HG03565 (cell line): Measurements from ENCODE around the gene PLXDC1.

ENCODE experiments used
- ATAC-seq: cut with Tn5 transposase; IDR thresholded peaks from one replicate; pipeline ENCODE4 v1.9.1; 2021; ENCODE audit warnings: mild to moderate bottlenecking, moderate library complexity; ENCODE audit not compliant: unreplicated experiment

Gene PLXDC1

GRCh38 chr17:39151150-39151942 is at the start of gene PLXDC1:
Gene PLXDC1, minus strand, starts transcription at chr17:39151637. Its CDS starts 200 bp downstream, at chr17:39151437.
- no peak for ATAC-seq

GRCh38 chr17:39200957-39201510 is 49.6 kb upstream of the PLXDC1 start:
- ATAC-seq, result no peak

- peak; percentile 42 for ATAC-seq
Observed at GRCh38 chr17:39200070-39200879, 48.8 kb upstream of the PLXDC1 start, which contains the start of gene RPL19. Gene RPL19, plus strand, starts transcription at chr17:39200283. Its CDS starts 62 bp downstream, at chr17:39200345.

GRCh38 chr17:39199820-39200069 is 48.3 kb upstream of the PLXDC1 start:
- ATAC-seq, result peak; percentile 64

- no peak for ATAC-seq
Observed at GRCh38 chr17:39198186-39198566, 46.7 kb upstream of the PLXDC1 start.

- no peak for ATAC-seq
Observed at GRCh38 chr17:39197380-39198185, 46.1 kb upstream of the PLXDC1 start, which contains the start of gene CACNB1. Gene CACNB1, minus strand, starts transcription at chr17:39197669. Its CDS starts 174 bp downstream, at chr17:39197495.

GRCh38 chr17:39196808-39197291 is 45.4 kb upstream of the PLXDC1 start:
- ATAC-seq, result no peak

DNA sequence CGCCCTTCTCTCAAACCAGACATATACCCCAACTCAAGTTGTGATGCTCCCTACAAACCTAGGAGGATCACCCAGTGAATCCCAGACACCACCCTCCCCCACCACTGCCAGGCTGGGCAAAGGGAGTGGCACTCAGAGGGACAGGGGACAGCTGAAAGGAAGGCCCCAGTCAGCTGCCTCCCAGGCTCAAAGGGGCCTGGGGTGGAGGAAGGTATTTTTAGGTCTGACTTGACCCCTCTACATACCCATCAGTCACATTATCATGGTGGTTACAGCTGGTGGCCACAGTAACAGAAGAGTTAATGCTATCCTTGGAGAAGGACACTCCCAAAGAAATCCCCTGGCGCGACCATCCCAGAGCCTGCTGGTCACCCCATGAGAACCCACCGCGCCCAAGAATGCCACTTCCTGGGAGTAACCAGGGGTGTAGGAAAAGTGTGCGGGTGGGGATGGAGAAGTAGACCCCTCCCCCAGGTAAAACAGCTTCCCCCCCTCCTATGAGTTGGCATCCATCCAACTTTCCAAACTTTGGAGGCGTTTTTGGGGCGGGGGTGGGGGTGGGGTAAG is 44.9 kb upstream of the PLXDC1 start:
- no peak for ATAC-seq

- no peak for ATAC-seq
Observed at GRCh38 chr17:39195568-39196160, 44.2 kb upstream of the PLXDC1 start.

- ATAC-seq, result no peak
Observed at GRCh38 chr17:39194985-39195524, 43.6 kb upstream of the PLXDC1 start.

DNA sequence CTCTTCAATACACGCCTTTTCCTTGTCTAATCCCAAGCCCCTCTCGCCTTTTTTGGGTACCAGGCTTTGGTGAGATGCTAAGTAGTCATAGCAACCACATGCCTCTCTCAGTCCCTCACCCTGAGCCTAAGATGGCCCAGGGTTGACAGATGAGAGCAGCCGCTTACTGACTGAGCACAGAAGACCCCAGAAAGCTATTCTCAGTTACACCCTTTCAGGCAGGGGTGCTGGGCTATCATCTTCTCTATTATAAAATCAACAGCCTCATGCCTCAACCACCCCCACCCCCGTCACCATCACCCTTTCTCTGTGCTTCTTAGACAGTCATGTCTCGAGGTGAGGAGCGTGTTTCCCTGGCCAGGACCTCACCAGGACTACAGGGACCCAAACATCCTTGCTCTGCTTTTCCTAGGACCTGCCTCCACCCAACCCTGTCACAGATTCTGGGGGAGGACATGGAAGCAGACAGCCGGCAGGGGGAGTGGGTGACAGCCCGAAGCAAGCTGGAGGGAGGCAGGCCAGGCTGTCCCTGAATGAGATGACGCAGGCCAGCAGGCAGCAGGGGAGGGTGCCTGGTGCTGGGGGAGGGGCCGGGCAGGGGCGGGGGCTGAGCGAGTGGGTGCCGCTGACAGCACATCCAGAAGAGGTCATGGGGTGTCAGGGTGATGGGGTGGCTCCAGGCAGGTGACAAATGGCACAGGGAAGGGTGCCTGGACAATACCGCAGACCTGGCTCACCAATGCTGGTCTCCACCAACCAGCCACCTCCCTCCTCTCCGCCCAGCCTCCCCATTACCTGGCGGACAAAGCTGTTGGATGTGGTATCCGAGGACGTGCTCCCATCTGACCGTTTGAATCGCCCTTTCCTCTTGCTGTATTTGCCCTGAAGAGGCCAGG is 42.9 kb upstream of the PLXDC1 start:
- no peak for ATAC-seq

- ATAC-seq, result no peak
Observed at GRCh38 chr17:39193346-39193745, 41.9 kb upstream of the PLXDC1 start.

DNA sequence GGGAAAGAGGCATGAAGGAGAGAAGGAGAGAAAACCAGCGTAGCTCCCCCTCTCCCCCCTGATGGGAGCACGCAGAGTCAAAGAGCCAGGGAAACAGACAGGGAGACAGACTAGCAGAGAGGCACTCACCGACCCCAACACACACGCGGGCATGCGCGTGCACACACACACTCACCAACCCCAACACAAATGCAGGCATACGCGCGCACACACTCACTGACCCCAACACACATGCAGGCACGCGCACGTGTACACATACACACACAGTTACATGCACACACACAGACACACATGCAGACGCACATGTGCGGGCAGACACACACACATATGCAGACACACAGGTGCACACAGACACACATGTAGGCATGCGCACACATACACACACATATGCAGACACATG is 41.5 kb upstream of the PLXDC1 start:
- no peak for ATAC-seq

DNA sequence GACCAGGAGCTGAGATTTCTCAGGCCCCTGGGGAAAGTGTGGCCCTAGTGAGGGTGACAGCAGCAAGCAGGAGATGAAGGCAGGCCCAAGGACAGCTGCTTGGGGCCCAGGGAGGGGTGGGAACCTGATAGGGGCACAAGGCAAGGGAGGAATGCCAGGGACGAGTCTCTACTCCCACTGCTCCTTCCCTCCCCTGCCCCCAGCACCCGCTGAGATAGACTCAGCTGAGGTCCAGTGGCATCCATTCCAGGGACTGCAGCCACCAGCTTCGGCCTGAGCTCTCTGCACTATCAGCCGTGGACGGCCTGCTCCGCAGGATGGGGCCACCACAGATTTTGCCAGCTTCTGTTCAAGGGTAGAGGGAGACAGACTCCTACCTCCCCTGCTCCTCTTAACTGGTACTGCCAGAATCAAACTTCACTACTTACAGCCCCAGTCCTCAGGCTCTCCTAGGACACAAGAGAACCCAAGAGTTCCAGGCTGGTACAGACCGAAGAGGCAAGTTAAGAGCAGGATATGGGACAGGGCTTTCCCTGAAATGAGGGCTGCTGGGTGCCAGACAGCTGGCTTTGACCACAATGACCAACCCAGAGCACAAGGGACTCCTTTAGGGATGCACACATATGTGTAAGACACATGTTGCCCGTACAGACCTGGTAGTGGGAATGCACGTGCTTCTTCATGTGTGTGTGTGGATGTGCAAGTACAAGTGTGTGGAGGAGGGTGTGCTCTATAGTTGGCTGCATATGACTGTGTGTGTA is 40.5 kb upstream of the PLXDC1 start:
- ATAC-seq, result no peak

DNA sequence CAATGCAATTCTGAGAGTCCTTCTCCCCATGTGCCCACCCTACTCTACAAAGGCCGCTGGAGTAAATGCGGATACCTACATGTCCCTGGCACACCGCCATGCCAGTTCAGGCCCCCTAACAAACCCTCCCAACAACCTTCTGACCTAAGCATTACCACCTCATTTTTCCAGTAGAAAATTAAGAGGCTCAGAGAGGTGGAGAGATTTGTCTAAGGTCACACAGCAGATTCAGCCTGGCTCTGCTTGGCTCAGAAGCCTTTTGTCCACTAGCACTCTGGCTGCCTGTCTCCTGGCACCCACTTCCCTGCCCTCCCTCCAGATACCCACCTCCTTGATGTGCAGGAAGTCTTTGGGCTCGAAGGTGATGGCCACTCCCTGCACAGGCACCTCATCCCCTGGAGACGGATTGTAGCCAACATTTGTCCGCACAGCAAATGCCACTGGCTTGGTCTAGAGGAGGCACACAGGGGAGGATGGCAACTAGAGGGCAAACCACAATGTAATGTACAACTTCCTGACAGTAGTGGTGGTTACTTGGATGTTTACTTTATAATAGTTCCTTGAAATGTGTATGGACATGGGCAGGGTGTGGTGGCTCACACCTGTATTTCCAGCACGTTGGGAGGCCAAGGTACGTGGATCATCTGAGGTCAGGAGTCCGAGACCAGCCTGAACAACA is 35.9 kb upstream of the PLXDC1 start:
- ATAC-seq, result no peak

DNA sequence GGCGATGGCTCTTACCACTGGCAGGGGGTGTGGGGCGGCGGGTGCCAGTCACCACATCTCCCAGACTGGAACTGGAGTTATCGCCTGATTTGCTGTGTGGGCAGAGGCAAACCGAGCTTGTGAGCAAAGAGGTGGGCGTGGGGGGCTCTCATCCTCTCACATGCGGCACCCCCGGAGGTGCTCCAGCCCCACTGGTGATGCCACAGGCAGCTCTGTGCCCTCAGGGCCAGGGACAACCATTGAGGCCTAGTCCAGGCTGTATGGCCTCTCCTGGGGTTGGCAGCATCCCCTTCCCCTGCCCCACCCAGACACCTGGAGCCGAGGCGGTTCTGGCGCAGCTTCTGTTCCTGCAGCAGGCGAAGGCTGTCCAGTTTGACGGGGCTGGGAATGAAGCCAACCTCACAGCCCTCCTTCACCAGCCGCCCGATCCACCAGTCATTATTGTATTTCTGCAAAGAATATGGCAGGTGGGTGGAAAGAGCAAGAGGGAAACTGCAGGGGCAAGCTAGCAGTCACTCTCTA is 35.1 kb upstream of the PLXDC1 start:
- ATAC-seq, result no peak

GRCh38 chr17:39183720-39184119 is 32.3 kb upstream of the PLXDC1 start:
- ATAC-seq, result no peak
